HL-60 (cell line): ENCODE data around the gene USP24.

Experiments used
- CTCF ChIP-seq: IDR thresholded peaks from one replicate; pipeline ENCODE4 v1.5.1; 2011; ENCODE audit warnings: low read length, control low read depth, inconsistent platforms; ENCODE audit not compliant: insufficient read depth
- GABPA ChIP-seq: IDR thresholded peaks from 2 replicates; pipeline ENCODE4 v1.6.1; 2012; ENCODE audit warnings: low read depth
- POLR2AphosphoS5 ChIP-seq: IDR thresholded peaks from 2 replicates; pipeline ENCODE4 v1.6.1; 2012; ENCODE audit warnings: low read depth
- REST ChIP-seq: IDR thresholded peaks from 2 replicates; pipeline ENCODE4 v1.6.1; 2012; ENCODE audit warnings: low read depth; ENCODE audit not compliant: insufficient replicate concordance
- SPI1 ChIP-seq: IDR thresholded peaks from 2 replicates; pipeline ENCODE4 v1.6.1; 2012; ENCODE audit warnings: low read depth, mild to moderate bottlenecking, borderline replicate concordance

GRCh38 chr1:55064071-55064581 is 151.0 kb downstream of the USP24 start:
- TF ChIP-seq REST (no peak), CTCF (no peak), POLR2AphosphoS5 (no peak), SPI1 (no peak), GABPA (no peak)
